B cell (primary cell): ENCODE results near the gene STARD3.

Experiments
- EZH2 ChIP-seq: IDR thresholded peaks from 2 replicates; pipeline ENCODE4 v1.6.1; 2012; ENCODE audit warnings: borderline replicate concordance, low read depth, mild to moderate bottlenecking, moderate library complexity, low read length; ENCODE audit not compliant: insufficient read depth, poor library complexity, severe bottlenecking
- TF ChIP-seq, protein P1 (sequence below): fragments of 200-600 bp; IDR thresholded peaks from one replicate; pipeline ENCODE4 v1.8.0; 2022; ENCODE audit warnings: antibody characterized with exemption, mild to moderate bottlenecking

DNA sequence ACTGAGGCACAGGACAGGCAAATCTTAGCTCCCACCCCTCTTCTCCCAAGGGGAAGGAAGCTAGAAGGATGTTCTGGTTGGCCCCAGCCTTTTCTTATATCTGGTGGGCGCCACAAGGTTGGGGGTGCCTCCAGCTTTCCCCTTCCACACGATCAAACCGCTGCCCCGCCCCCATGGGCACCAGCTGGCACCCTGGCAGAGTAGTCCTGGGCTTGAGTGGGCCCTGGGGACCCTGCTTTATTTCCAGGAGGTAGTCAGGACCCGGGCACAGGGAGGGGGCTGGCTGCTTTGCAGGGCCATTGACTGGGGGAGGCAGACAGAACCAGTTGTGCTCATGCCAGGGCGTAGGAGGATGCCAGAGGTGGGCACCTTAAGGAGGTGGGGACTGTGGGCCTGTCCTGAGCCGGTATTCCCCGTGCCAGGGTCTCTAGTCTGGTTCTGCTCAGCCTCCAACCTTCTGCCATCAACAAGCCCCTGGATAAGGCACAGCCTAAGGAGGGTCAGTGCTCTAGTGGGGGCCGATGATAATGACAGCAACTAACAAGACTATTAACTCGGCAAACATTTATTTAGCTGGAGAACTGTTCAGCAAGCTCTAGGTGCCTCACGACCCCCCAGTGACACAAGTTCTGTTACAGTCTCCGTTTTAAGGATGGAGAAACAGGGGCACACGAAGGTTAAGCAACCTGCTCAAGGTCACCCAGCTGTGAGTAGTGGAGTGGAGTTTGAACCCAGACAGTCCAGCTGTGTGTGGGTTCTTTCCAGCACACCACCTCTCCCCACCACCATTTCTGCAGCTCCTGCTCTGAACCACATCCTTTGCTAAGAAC lies 17.8 kb upstream of the STARD3 start:
- TF ChIP-seq EZH2 = no peak
- TF ChIP-seq, protein P1, sequence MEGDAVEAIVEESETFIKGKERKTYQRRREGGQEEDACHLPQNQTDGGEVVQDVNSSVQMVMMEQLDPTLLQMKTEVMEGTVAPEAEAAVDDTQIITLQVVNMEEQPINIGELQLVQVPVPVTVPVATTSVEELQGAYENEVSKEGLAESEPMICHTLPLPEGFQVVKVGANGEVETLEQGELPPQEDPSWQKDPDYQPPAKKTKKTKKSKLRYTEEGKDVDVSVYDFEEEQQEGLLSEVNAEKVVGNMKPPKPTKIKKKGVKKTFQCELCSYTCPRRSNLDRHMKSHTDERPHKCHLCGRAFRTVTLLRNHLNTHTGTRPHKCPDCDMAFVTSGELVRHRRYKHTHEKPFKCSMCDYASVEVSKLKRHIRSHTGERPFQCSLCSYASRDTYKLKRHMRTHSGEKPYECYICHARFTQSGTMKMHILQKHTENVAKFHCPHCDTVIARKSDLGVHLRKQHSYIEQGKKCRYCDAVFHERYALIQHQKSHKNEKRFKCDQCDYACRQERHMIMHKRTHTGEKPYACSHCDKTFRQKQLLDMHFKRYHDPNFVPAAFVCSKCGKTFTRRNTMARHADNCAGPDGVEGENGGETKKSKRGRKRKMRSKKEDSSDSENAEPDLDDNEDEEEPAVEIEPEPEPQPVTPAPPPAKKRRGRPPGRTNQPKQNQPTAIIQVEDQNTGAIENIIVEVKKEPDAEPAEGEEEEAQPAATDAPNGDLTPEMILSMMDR = no peak
